H1 (cell line): ENCODE data around the gene SOX1. TPM values are rescaled to one million over a fixed set of nuclear protein-coding genes. Genes with fewer than 3 reads are reported as not detected.

Experiments used
- ATF2 ChIP-seq: IDR thresholded peaks from 2 replicates; pipeline ENCODE4 v1.6.1; 2012; ENCODE audit warnings: low read length, inconsistent platforms
- polyA plus RNA-seq, 7 experiments: library from polyadenylated mRNA; depleted of rRNA in 3 of 7; stranded (reverse) in 5 of 7; unstranded in 2 of 7; fragments of >200 nt in 5 of 7; fragments of 200-250 nt in 2 of 7; gene quantifications; 1 replicate in 5 of 7; 2 replicates in 1 of 7; 4 replicates in 1 of 7; pipeline versions ENCODE4 v1.2.1 to v1.2.3, GENCODE V29; 2011 to 2013; ENCODE audit warnings: missing spikeins in 2 of 7, mixed read lengths in 2 of 7
- total RNA-seq: library from RNA; stranded (reverse); fragmentation: NEBNext Ultra II Directional; extraction: Animal tissue kit (Norgen Biotek cat#: 25700); gene quantifications from 2 replicates; pipeline ENCODE4 v1.2.1, GENCODE V29; 2021

The SOX1 gene
- total and polyA plus RNA-seq, 2 of the 8 experiments (the other 6 are each of a cell fraction or from before 2014, with no cell fraction given): 0.03 to 0.09 TPM

GRCh38 chr13:112097770-112098169, 30.8 kb downstream of the SOX1 start (continued):
- TF ChIP-seq ATF2: no peak
